ENCODE results near the gene WDR70.

GRCh38 chr5:37756248-37756647 is 377.1 kb downstream of the WDR70 start:
- TF ChIP-seq TAF1 (IDR thresholded peaks at IDR 0.05; ENCODE audit: low read depth, low read length), result no peak
- TF ChIP-seq SUZ12 (IDR thresholded peaks at IDR 0.05; ENCODE audit: low read length), result no peak
- TF ChIP-seq EP300 (IDR thresholded peaks at IDR 0.05; ENCODE audit: borderline replicate concordance in 1 of 2, low read depth in 2 of 2, low read length in 2 of 2), result no peak
- TF ChIP-seq, protein P1, sequence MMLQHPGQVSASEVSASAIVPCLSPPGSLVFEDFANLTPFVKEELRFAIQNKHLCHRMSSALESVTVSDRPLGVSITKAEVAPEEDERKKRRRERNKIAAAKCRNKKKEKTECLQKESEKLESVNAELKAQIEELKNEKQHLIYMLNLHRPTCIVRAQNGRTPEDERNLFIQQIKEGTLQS (IDR thresholded peaks at IDR 0.05; ENCODE audit: insufficient read depth, low read depth, low read length), result no peak
- no peak for TF ChIP-seq CTCF (IDR thresholded peaks at IDR 0.05; ENCODE audit: control extremely low read depth in 1 of 3, insufficient read depth in 1 of 3, low read depth in 1 of 3, low read length in 3 of 3)
- TF ChIP-seq BRCA1 (IDR thresholded peaks at IDR 0.05; ENCODE audit: low read depth, low read length), result no peak
- TF ChIP-seq ZNF274 (IDR thresholded peaks at IDR 0.05; ENCODE audit: borderline replicate concordance, extremely low read depth, low read length), result no peak
- TF ChIP-seq ASH2L (IDR thresholded peaks at IDR 0.05; ENCODE audit: low read length), result no peak
- no peak for TF ChIP-seq MAX (IDR thresholded peaks at IDR 0.05)
- TF ChIP-seq, protein P2, sequence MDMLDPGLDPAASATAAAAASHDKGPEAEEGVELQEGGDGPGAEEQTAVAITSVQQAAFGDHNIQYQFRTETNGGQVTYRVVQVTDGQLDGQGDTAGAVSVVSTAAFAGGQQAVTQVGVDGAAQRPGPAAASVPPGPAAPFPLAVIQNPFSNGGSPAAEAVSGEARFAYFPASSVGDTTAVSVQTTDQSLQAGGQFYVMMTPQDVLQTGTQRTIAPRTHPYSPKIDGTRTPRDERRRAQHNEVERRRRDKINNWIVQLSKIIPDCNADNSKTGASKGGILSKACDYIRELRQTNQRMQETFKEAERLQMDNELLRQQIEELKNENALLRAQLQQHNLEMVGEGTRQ (IDR thresholded peaks at IDR 0.05; ENCODE audit: low read length), result no peak
- no peak for TF ChIP-seq SRF (IDR thresholded peaks at IDR 0.05; ENCODE audit: low read depth, low read length)
- TF ChIP-seq CREB1 (IDR thresholded peaks at IDR 0.05), result no peak
- TF ChIP-seq CHD2 (IDR thresholded peaks at IDR 0.05; ENCODE audit: low read length), result no peak
- no peak for TF ChIP-seq HDAC6 (IDR thresholded peaks at IDR 0.05; ENCODE audit: low read depth, low read length)
